Heart left ventricle (tissue), 16 donors: ENCODE data around the gene PIGS. TPM values are rescaled to one million over a fixed set of nuclear protein-coding genes. Genes with fewer than 3 reads are reported as not detected.

Experiments used
- ATAC-seq, 4 donors: fragments of 200-7000 bp; cut with Tn5 transposase; one replicate each; pipeline ENCODE4 v1.9.1; 2020 to 2022; ENCODE audit warnings: moderate library complexity in 4 of 4, mild to moderate bottlenecking in 3 of 4, moderate number of reproducible peaks in 1 of 4
- DNase-seq, 5 donors: peaks; one replicate each; pipeline ENCODE4 v3.0.0-alpha.2; 2020
- H3K27ac ChIP-seq, 12 donors: fragments of 200-600 bp; sonication (generic) in 4 of 12; one replicate each; pipeline versions ENCODE4 v1.5.0 to v1.8.0; 2016 to 2022; ENCODE audit warnings: mild to moderate bottlenecking in 2 of 12
- H3K27me3 ChIP-seq, 9 donors: fragments of 200-600 bp; sonication (generic) in 2 of 9; one replicate each; pipeline versions ENCODE4 v1.5.1 to v1.8.0; 2016 to 2022; ENCODE audit warnings: mild to moderate bottlenecking in 3 of 9
- H3K36me3 ChIP-seq, 9 donors: fragments of 200-600 bp; sonication (generic) in 2 of 9; one replicate each; pipeline versions ENCODE4 v1.5.0 to v1.8.0; 2018 to 2022; ENCODE audit warnings: mild to moderate bottlenecking in 2 of 9
- H3K4me1 ChIP-seq, 12 donors: fragments of 200-600 bp; sonication (generic) in 4 of 12; one replicate each; pipeline versions ENCODE4 v1.5.0 to v1.8.0; 2016 to 2022; ENCODE audit warnings: mild to moderate bottlenecking in 3 of 12
- H3K4me3 ChIP-seq, 12 donors: fragments of 200-600 bp; sonication (generic) in 4 of 12; one replicate each; pipeline versions ENCODE4 v1.5.0 to v1.8.0; 2017 to 2022; ENCODE audit warnings: mild to moderate bottlenecking in 9 of 12, moderate library complexity in 4 of 12
- H3K9me3 ChIP-seq, 12 donors: fragments of 200-600 bp; sonication (generic) in 4 of 12; one replicate each; pipeline versions ENCODE4 v1.5.0 to v1.8.0; 2016 to 2022; ENCODE audit warnings: mild to moderate bottlenecking in 1 of 12
- POLR2A ChIP-seq, 2 donors: fragments of 450-650 bp; IDR thresholded peaks; one replicate each; pipeline ENCODE4 v1.6.1; 2017; ENCODE audit warnings: antibody characterized with exemption in 2 of 2, mild to moderate bottlenecking in 2 of 2, moderate library complexity in 2 of 2
- WGBS, 4 donors: extraction: QIAGEN DNeasy Blood & Tissue Kit in 2 of 4; methylation state at CpG; one replicate each; pipeline versions ENCODE4 v1.1.5 to v1.1.7; 2013 to 2018; 5-methylcytosine and 5-hydroxymethylcytosine counted together
- intact Hi-C, 10 donors: fragments of 100-400 bp; cut with DNase I; formaldehyde crosslinking; loops; one replicate each; pipeline versions ENCODE4 v1.11.1 to v1.14.2; 2022
- polyA plus RNA-seq, 2 donors: library from polyadenylated mRNA; stranded (reverse); fragments of 200-250 nt; gene quantifications; one replicate each; pipeline ENCODE4 v1.2.3, GENCODE V29; 2013
- total RNA-seq, 9 donors: library from RNA; depleted of rRNA in 2 of 9; stranded (reverse); fragments of >200 nt in 2 of 9; fragmentation: NEBNext Ultra II Directional in 3 of 9; extraction: Animal tissue kit (Norgen Biotek cat#: 25700) in 3 of 9; gene quantifications; one replicate each; pipeline versions ENCODE4 v1.1.0 to v1.2.4, GENCODE V29; 2016 to 2023
- TF ChIP-seq, protein P1 (sequence below), 12 donors: fragments of 200-600 bp; sonication (generic) in 4 of 12; IDR thresholded peaks; one replicate each; pipeline versions ENCODE4 v1.5.0 to v1.8.0; 2018 to 2022; ENCODE audit warnings: antibody characterized with exemption in 12 of 12, mild to moderate bottlenecking in 5 of 12
- donor health status: ischemic (EF 13 %, LVEDD 7.1; RV severe dilation, severe dysfunction).
- donor health status: healthy with polysubstance abuse.
- donor health status: DM: no; HTN: yes; CAD: no.
- donor health status: DM: no; HTN: no; CAD: no.
- donor health status: ischemic (EF 25% LVEDD 6.9; RV normal size, moderate dysfunction).
- donor health status: ischemic (EF 25% LVEDD 5.7; RV mildly dilated, moderate dysfunction).
- donor health status: healthy.
- donor health status: DM: yes; HTN: yes; CAD: no.
- donor health status: ischemic (EF 35%, LVEDD 5.7; RV mildly dilated, moderate dysfunction).
- donor health status: nonischemic (EF 11% LVEDD 7.7; RV severe dilation, severe dysfunction).
- donor health status: DM: yes; HTN: yes; CAD: no.
- donor health status: PGD.
- donor health status: ischemic (EF 29% LVEDD 5.4; RV normal size, mild dysfunction).
- donor health status: nonischemic (EF 23%, LVEDD 6.1; RV moderate dilation, normal function).

The PIGS gene
- total and polyA plus RNA-seq, 11 donors, result 10.4 to 88.4 (median 55.1) TPM

- 69 to 72% (median 71%) methylated on average over 12 to 14 of the region's 14 CpGs for WGBS, 4 donors
- intact Hi-C loops, result no loop called here
- H3K4me1 ChIP-seq, result no peaks in the 10 kb centered on the region
- H3K27me3 ChIP-seq, result peaks cover 0 to 40% (median 6%) of the 10 kb centered on the region in 9 donors
- no peaks in the 10 kb centered on the region for H3K9me3 ChIP-seq
- no peak for ATAC-seq
- DNase-seq, result peak in 1 of 5 donors; percentile 33
- H3K36me3 ChIP-seq, result no peaks in the 10 kb centered on the region
- H3K27ac ChIP-seq, result no peak overlapping the region
- TF ChIP-seq POLR2A (IDR thresholded peaks at IDR 0.05), result no peak
- TF ChIP-seq, protein P1, sequence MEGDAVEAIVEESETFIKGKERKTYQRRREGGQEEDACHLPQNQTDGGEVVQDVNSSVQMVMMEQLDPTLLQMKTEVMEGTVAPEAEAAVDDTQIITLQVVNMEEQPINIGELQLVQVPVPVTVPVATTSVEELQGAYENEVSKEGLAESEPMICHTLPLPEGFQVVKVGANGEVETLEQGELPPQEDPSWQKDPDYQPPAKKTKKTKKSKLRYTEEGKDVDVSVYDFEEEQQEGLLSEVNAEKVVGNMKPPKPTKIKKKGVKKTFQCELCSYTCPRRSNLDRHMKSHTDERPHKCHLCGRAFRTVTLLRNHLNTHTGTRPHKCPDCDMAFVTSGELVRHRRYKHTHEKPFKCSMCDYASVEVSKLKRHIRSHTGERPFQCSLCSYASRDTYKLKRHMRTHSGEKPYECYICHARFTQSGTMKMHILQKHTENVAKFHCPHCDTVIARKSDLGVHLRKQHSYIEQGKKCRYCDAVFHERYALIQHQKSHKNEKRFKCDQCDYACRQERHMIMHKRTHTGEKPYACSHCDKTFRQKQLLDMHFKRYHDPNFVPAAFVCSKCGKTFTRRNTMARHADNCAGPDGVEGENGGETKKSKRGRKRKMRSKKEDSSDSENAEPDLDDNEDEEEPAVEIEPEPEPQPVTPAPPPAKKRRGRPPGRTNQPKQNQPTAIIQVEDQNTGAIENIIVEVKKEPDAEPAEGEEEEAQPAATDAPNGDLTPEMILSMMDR (IDR thresholded peaks at IDR 0.05), result no peak
- no peak overlapping the region for H3K4me3 ChIP-seq
Observed at GRCh38 chr17:28506763-28507487, 64.4 kb downstream of the PIGS start.

GRCh38 chr17:28505986-28506665, 65.2 kb downstream of the PIGS start, which contains the start of gene FOXN1:
Gene FOXN1 (plus strand): TSS chr17:28506348. CDS start chr17:28523970, 17,622 bp downstream.
- Histone ChIP-seq H3K4me1 (peaks cover 0 to 7% (median 0%) of the 10 kb centered on the region in 12 donors), H3K9me3 (no peaks in the 10 kb centered on the region), H3K27me3 (peaks cover 0 to 39% (median 6%) of the 10 kb centered on the region in 9 donors), H3K4me3 (no peak within 1 kb of the TSS), H3K27ac (no peak within 1 kb of the TSS), H3K36me3 (no peaks in the 10 kb centered on the region)
- WGBS, 4 donors, result 78 to 87% (median 84%) methylated on average over 14 to 28 of the region's 28 CpGs
- intact Hi-C loops, result no loop called here
- TF ChIP-seq, protein P1 (IDR thresholded peaks at IDR 0.05), result no peak
- no peak for TF ChIP-seq POLR2A (IDR thresholded peaks at IDR 0.05)
- ATAC-seq, result no peak
- peak in 1 of 5 donors; percentile 54 for DNase-seq

- no peak overlapping the region for H3K4me3 ChIP-seq
- intact Hi-C loops, result loop anchor here in 1 of 10 donors (5.0 kb wide), 1 partner anchor 34 kb away; no protein-coding TSS in a partner anchor
- 67 to 80% (median 76%) methylated on average over 3 of the region's 3 CpGs for WGBS, 4 donors
- TF ChIP-seq, protein P1 (IDR thresholded peaks at IDR 0.05), result no peak
- no peak for TF ChIP-seq POLR2A (IDR thresholded peaks at IDR 0.05)
- H3K9me3 ChIP-seq, result no peaks in the 10 kb centered on the region
- peaks cover 0 to 20% (median 6%) of the 10 kb centered on the region in 9 donors for H3K27me3 ChIP-seq
- no peaks in the 10 kb centered on the region for H3K36me3 ChIP-seq
- ATAC-seq (no peak), DNase-seq (no peak)
- H3K4me1 ChIP-seq, result peaks cover 0 to 13% (median 0%) of the 10 kb centered on the region in 12 donors
- no peak overlapping the region for H3K27ac ChIP-seq
Observed at GRCh38 chr17:28503420-28503819, 67.9 kb downstream of the PIGS start.

Other genes starting within 250 kb of the PIGS start
- 10 to 100 TPM in 6 of 9 donors, 1 to 10 TPM in 3; 7.9 to 16.7 (median 11.0) TPM for gene IFT20, start 236.1 kb downstream of the PIGS start, total RNA-seq
- 10 to 100 TPM; 17.4 to 18.9 TPM for gene IFT20, start 236.1 kb downstream of the PIGS start, polyA plus RNA-seq
- gene TNFAIP1, start 235.8 kb downstream of the PIGS start, total RNA-seq, result 10 to 100 TPM; 31.7 to 83.4 (median 50.3) TPM
- 10 to 100 TPM; 11.9 to 47.8 TPM for gene TNFAIP1, start 235.8 kb downstream of the PIGS start, polyA plus RNA-seq
- gene POLDIP2, start 214.0 kb downstream of the PIGS start, total RNA-seq, result 100 to 1,000 TPM; 125 to 194 (median 163) TPM
- gene POLDIP2, start 214.0 kb downstream of the PIGS start, polyA plus RNA-seq, result 100 to 1,000 TPM in 1 of 2 donors, 10 to 100 TPM in 1; 97.8 to 186 TPM
- gene SEBOX, start 206.3 kb downstream of the PIGS start, total RNA-seq, result not detected
- not detected for gene SEBOX, start 206.3 kb downstream of the PIGS start, polyA plus RNA-seq
- gene VTN, start 201.2 kb downstream of the PIGS start, total RNA-seq, result 100 to 1,000 TPM in 2 of 9 donors, 10 to 100 TPM in 7; 28.0 to 120 (median 67.3) TPM
- gene VTN, start 201.2 kb downstream of the PIGS start, polyA plus RNA-seq, result 10 to 100 TPM; 16.9 to 29.5 TPM
- 10 to 100 TPM in 4 of 9 donors, 1 to 10 TPM in 5; 4.7 to 11.3 (median 8.5) TPM for gene SARM1, start 199.8 kb downstream of the PIGS start, total RNA-seq
- gene SARM1, start 199.8 kb downstream of the PIGS start, polyA plus RNA-seq, result 1 to 10 TPM; 3.7 to 4.4 TPM
- gene SLC46A1, start 165.3 kb downstream of the PIGS start, total RNA-seq, result 10 to 100 TPM in 2 of 9 donors, 1 to 10 TPM in 7; 3.4 to 13.9 (median 4.7) TPM
- gene SLC46A1, start 165.3 kb downstream of the PIGS start, polyA plus RNA-seq, result 1 to 10 TPM; 2.6 to 3.7 TPM
- gene SLC13A2, start 97.9 kb downstream of the PIGS start, total RNA-seq, result not detected
- gene SLC13A2, start 97.9 kb downstream of the PIGS start, polyA plus RNA-seq, result under 1 TPM in 1 of 2 donors, not detected in 1; 0.03 TPM
- gene FOXN1, start 65.2 kb downstream of the PIGS start, total RNA-seq, result not detected
- gene FOXN1, start 65.2 kb downstream of the PIGS start, polyA plus RNA-seq, result not detected
- 10 to 100 TPM; 12.8 to 30.7 (median 19.2) TPM for gene UNC119, start 18.9 kb downstream of the PIGS start, total RNA-seq
- 10 to 100 TPM; 18.4 to 23.7 TPM for gene UNC119, start 18.9 kb downstream of the PIGS start, polyA plus RNA-seq
- 100 to 1,000 TPM; 154 to 677 (median 224) TPM for gene ALDOC, start 5.4 kb upstream of the PIGS start, total RNA-seq
- 100 to 1,000 TPM; 179 to 220 TPM for gene ALDOC, start 5.4 kb upstream of the PIGS start, polyA plus RNA-seq
- 10 to 100 TPM in 1 of 9 donors, 1 to 10 TPM in 4, under 1 TPM in 4; 0.39 to 11.6 (median 1.5) TPM for gene SPAG5, start 27.5 kb upstream of the PIGS start, total RNA-seq
- gene SPAG5, start 27.5 kb upstream of the PIGS start, polyA plus RNA-seq, result 1 to 10 TPM in 1 of 2 donors, under 1 TPM in 1; 0.42 to 1.2 TPM
- gene RSKR, start 42.7 kb upstream of the PIGS start, total RNA-seq, result 1 to 10 TPM; 2.8 to 8.3 (median 4.7) TPM
- gene RSKR, start 42.7 kb upstream of the PIGS start, polyA plus RNA-seq, result 1 to 10 TPM; 3.6 to 3.9 TPM
- 100 to 1,000 TPM in 2 of 9 donors, 10 to 100 TPM in 7; 63.6 to 116 (median 74.1) TPM for gene BLTP2, start 73.6 kb upstream of the PIGS start, total RNA-seq
- gene BLTP2, start 73.6 kb upstream of the PIGS start, polyA plus RNA-seq, result 10 to 100 TPM; 19.8 to 44.9 TPM
- gene SDF2, start 90.4 kb upstream of the PIGS start, total RNA-seq, result 10 to 100 TPM; 19.6 to 39.1 (median 34.2) TPM
- gene SDF2, start 90.4 kb upstream of the PIGS start, polyA plus RNA-seq, result 10 to 100 TPM; 21.9 to 58.6 TPM
- gene SUPT6H, start 90.7 kb upstream of the PIGS start, total RNA-seq, result 10 to 100 TPM; 37.2 to 91.6 (median 49.1) TPM
- gene SUPT6H, start 90.7 kb upstream of the PIGS start, polyA plus RNA-seq, result 10 to 100 TPM; 31.7 to 34.5 TPM
- 1 to 10 TPM in 6 of 9 donors, under 1 TPM in 3; 0.65 to 2.3 (median 1.0) TPM for gene PROCA1, start 140.4 kb upstream of the PIGS start, total RNA-seq
- 1 to 10 TPM in 1 of 2 donors, under 1 TPM in 1; 0.64 to 2.6 TPM for gene PROCA1, start 140.4 kb upstream of the PIGS start, polyA plus RNA-seq
- 10 to 100 TPM; 11.5 to 31.7 (median 14.9) TPM for gene RAB34, start 146.3 kb upstream of the PIGS start, total RNA-seq
- 10 to 100 TPM; 17.7 to 25.1 TPM for gene RAB34, start 146.3 kb upstream of the PIGS start, polyA plus RNA-seq
- 1,000 to 10,000 TPM in 1 of 9 donors, 100 to 1,000 TPM in 8; 255 to 1,006 (median 869) TPM for gene RPL23A, start 148.5 kb upstream of the PIGS start, total RNA-seq
- 1,000 to 10,000 TPM in 1 of 2 donors, 100 to 1,000 TPM in 1; 458 to 1,439 TPM for gene RPL23A, start 148.5 kb upstream of the PIGS start, polyA plus RNA-seq
- 1 to 10 TPM in 7 of 9 donors, under 1 TPM in 2; 0.52 to 4.8 (median 1.7) TPM for gene TLCD1, start 154.7 kb upstream of the PIGS start, total RNA-seq
- gene TLCD1, start 154.7 kb upstream of the PIGS start, polyA plus RNA-seq, result 10 to 100 TPM in 1 of 2 donors, 1 to 10 TPM in 1; 2.5 to 11.7 TPM
- 1 to 10 TPM in 5 of 9 donors, under 1 TPM in 4; 0.28 to 2.8 (median 1.2) TPM for gene NEK8, start 157.3 kb upstream of the PIGS start, total RNA-seq
- 1 to 10 TPM; 1.0 to 1.1 TPM for gene NEK8, start 157.3 kb upstream of the PIGS start, polyA plus RNA-seq
- gene TRAF4, start 172.5 kb upstream of the PIGS start, total RNA-seq, result 10 to 100 TPM in 1 of 9 donors, 1 to 10 TPM in 8; 1.5 to 11.5 (median 2.7) TPM
- 1 to 10 TPM; 1.9 to 4.5 TPM for gene TRAF4, start 172.5 kb upstream of the PIGS start, polyA plus RNA-seq